Stimulated activated CD4-positive, alpha-beta T cell treated with anti-CD3 and anti-CD28 coated beads, TNF-alpha, amount 100 ng/mL, for 1 hour (primary cell): ENCODE results near the gene RABL6.
A peak's percentile ranks its signal among the peaks of the same experiment; 100 is the strongest.

Experiments used
- DNase-seq, 3 donors: peaks; one replicate each; pipeline ENCODE4 v3.0.0-alpha.2; 2020; ENCODE audit warnings: low read depth in 3 of 3, low spot score in 1 of 3

RABL6 gene

DNA sequence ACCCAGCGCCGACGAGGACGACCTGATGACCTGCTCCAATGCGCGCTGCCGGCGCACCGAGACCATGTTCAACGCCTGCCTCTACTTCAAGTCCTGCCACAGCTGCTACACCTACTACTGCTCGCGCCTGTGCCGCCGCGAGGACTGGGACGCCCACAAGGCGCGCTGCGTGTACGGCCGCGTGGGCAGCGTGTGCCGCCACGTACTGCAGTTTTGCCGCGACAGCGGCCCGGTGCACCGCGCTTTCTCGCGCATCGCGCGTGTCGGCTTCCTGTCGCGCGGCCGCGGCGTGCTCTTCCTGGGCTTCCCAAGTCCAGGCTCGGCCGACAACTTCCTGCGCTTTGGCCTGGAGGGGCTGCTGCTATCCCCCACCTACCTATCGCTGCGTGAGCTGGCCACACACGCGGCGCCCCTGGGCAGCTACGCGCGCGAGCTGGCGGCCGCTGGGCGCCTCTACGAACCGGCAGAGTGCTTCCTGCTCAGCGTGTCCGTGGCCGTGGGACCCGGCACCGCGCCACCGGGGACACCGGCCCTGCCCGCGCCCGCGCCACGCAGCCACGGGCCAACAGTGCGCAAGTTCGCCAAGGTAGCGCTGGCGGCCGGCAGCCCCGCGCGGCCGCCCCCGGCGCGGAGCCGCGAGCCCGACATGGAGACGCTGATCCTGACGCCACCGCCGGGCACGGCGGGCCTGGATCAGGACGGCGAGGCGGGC, 38.8 kb downstream of the RABL6 start:
- no peak for DNase-seq

DNA sequence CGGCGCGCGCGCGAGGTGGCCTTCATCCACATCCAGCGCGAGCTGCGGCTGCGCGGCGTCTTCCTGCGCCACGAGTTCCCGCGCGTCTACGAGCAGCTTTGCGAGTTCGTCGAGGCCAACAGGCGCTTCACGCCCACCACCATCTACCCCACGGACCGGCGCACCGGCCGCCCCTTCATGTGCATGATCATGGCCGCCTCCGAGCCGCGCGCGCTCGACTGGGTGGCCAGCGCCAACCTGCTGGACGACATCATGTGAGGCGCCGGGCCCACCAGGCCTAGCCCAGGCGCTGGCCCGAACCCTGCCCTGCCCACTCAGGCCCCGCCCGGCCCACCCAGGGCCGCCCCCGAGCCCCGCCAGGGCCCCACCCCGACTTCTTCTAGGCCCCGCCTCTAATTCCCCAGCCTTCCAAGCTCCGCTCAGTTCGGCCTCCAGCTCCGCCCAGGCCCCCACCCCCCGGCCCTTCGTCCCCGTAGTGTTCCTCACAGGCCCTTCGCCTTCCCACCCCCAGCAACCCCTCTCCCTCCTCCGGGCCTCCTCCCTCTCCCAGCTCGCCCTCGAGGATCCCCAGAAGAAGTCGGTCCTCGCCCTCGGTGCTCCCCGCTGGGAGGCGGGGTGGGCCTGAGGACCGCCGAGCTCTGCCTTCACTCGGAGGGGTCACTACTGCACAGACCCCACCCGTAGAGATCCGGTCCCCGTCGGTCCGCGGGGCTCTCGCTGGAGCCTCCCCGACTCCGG, 39.5 kb downstream of the RABL6 start:
- no peak for DNase-seq

- DNase-seq: peak; percentile 21 to 56 (median 36)
Observed at GRCh38 chr9:136847826-136848392, 40.2 kb downstream of the RABL6 start.

DNA sequence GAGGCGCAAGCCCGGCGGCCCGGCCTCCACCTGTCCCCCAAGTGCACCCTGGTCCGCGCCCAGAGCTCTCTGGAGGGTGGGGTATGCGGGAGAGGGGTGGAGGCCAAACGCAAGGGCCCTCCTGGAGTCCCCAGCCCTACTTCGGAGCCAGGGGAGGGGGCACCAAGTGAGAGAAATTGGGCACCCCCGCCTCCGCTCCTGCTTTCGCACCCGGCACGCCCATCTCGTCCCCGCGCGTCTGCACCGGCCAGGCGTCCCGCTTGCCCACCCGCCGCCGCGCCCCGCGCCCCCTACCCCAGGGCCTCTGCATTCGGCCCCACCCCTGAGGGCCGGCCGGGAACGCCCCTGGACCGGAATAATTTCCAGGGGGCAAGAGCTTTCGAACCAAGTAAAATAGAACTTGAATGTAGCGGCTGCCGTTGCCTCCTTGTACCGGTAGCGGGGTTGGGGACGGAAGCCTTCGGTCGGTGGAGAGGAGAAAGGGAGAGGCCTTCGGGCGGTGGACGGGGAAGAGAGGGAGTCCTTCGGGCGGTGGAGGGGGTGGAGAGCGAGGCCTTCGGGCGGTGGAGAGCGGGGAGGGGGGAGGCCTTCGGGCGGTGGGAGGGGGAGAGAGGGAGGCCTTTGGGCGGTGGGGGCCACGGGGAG, 40.8 kb downstream of the RABL6 start:
- DNase-seq: no peak

GRCh38 chr9:136849038-136849959, 41.6 kb downstream of the RABL6 start, which contains the start of gene PHPT1:
Gene PHPT1 (plus strand): TSS chr9:136849409. CDS start chr9:136849431, 22 bp downstream.
- DNase-seq: peak; percentile 88 to 92 (median 90)

GRCh38 chr9:136849960-136850865, 42.5 kb downstream of the RABL6 start:
- no peak for DNase-seq

DNA sequence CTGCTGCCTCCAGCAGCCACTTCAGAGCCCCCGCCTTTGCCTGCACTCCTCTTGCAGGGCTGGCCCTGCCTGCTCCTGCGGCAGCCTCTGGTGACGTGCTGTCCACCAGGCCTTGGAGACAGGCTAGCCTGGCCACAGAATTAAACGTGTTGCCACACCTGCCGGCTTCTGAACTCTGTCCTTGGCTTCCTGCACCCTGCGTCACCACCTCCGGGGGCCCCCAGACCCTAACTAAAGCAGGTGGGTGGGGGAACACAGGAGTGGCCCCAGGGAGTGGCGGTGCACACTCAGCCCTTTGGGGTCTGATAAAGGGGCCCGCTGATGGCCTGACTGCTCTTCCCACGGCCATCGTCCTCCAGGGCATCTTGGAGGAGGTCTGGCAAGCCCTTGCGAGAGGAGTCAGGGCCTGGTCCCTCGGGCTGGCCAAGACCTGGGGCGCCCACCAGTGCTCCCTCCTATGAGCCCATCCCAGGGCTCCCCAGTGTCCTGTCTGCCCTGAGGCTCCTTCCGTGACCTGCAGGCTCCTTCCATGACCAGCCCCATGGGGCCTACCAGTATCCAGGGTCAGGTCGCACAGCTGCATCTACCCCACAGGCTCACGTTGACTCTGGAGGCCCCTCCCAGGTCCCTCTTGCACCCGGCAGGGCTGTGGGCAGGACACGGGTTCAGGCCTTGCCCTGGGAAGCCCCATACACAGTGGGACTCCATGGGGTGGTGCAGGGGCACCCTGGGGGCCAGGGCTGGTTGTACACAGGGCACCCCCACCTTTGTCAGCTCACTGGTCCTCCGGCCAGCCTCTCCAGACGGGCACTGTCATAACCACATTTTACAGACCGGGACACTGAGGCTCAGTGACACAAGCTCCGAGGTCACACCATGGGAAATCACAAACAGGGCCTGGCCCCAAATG, 43.4 kb downstream of the RABL6 start:
- DNase-seq: no peak

GRCh38 chr9:136851941-136852663, 44.4 kb downstream of the RABL6 start, which contains the start of gene MAMDC4:
Gene MAMDC4 (plus strand): TSS chr9:136852346. CDS start chr9:136852417, 71 bp downstream.
- no peak for DNase-seq

DNA sequence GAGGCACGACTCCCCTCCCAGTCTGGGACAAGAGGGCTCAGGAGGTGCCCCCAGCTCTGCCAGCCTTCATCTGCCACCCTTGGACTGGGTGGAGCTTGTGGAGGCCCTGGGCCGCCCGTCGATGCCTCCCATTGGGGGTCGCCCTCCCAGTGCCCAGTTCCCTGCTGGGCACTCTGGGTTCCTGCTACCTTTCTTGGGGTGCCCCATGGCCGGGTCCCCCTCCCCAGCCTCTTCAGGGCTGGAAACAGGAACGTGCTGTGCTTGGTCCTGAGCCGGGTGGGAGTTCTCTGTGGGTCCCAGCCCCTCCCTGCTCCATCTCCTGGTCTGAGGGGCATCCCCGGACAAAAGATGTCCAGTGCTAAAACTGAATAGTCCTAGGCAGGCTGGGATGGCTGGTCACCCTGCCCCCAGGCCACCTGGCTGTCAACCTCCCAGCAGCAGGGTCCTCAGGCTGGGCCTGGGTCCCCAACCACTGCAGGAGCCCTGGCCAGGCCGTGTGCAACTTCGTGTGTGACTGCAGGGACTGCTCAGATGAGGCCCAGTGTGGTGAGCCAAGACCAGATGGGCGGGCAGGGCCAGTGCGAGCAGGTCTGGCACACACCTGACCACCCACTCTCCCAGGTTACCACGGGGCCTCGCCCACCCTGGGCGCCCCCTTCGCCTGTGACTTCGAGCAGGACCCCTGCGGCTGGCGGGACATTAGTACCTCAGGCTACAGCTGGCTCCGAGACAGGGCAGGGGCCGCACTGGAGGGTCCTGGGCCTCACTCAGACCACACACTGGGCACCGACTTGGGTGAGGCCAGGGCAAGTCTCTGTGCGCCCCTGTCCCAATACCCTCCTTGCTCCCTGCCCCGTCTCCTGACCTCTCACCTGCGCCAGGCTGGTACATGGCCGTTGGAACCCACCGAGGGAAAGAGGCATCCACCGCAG, 45.2 kb downstream of the RABL6 start:
- no peak for DNase-seq

- no peak for DNase-seq
Observed at GRCh38 chr9:136853596-136854112, 45.9 kb downstream of the RABL6 start.

DNA sequence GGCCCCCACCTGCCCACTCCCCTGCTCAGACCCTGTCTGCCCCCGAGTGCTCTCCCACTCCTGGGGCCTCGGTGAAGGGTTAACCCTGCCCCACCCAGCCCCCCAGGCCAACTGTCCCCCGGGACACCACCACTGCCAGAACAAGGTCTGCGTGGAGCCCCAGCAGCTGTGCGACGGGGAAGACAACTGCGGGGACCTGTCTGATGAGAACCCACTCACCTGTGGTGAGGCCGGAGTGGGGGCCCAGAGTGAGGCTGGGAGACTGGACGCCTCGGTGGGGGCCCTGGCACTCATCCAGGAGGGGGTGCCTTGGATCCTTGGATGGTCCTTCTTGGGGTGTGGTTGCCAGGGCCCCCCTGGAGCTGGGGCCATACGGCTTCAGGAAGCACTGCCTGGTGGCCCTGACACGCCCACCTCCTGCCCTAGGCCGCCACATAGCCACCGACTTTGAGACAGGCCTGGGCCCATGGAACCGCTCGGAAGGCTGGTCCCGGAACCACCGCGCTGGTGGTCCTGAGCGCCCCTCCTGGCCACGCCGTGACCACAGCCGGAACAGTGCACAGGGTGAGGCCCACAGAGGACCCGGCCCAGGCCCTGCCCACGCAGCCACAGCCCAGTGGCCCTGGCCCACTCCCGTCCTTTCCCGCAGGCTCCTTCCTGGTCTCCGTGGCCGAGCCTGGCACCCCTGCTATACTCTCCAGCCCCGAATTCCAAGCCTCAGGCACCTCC, 46.5 kb downstream of the RABL6 start:
- no peak for DNase-seq

- no peak for DNase-seq
Observed at GRCh38 chr9:136854842-136855460, 47.2 kb downstream of the RABL6 start.

DNA sequence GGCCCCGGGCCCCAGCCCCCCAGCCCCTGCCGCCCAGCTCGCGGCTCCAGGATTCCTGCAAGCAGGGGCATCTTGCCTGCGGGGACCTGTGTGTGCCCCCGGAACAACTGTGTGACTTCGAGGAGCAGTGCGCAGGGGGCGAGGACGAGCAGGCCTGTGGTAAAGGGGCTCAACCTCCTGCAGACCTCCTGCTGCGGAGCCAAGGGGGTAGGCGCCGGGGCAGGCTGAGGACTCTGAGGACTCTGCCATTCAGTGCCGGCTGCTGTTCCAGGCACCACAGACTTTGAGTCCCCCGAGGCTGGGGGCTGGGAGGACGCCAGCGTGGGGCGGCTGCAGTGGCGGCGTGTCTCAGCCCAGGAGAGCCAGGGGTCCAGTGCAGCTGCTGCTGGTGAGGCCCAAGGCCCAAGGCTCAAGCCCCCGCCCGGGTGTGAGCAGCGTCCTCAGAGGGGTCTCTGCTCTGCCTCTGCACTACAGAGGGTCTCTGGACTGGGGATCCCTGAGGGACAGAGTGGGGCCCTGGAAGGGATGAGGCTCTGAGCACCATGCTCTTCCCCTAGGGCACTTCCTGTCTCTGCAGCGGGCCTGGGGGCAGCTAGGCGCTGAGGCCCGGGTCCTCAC, 47.8 kb downstream of the RABL6 start:
- DNase-seq: no peak

DNA sequence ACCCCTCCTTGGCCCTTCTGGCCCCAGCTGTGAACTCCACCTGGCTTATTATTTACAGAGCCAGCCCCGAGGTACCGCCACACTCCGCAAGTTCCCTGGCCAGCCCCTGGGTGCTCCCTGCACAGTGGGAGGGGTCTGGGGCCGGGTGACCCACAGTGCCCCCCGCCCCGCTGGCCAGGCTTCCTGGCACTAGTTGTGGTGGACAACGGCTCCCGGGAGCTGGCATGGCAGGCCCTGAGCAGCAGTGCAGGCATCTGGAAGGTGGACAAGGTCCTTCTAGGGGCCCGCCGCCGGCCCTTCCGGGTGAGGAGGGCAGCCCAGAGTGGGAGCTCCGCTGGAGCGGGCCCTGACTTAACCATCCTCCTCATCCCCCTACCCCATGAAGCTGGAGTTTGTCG, 48.3 kb downstream of the RABL6 start:
- DNase-seq: no peak
